NCI-H2081 treated with DMSO at 0.1 percent for 48 hours (cell line): ENCODE measurements around the gene AGAP1.

Experiments
- DNase-seq: peaks from one replicate; lab custom pipeline; 2025; lab: John Stamatoyannopoulos, UW

Gene AGAP1

GRCh38 chr2:235609321-235609720 lies 115.5 kb downstream of the AGAP1 start:
- no peak for DNase-seq

- no peak for DNase-seq
Observed at GRCh38 chr2:235609746-235610145, 115.9 kb downstream of the AGAP1 start.

GRCh38 chr2:235610696-235611257 lies 116.9 kb downstream of the AGAP1 start:
- no peak for DNase-seq

GRCh38 chr2:235611349-235611748 lies 117.5 kb downstream of the AGAP1 start:
- DNase-seq: no peak

GRCh38 chr2:235611756-235612155 lies 117.9 kb downstream of the AGAP1 start:
- DNase-seq: no peak

GRCh38 chr2:235612181-235612950 lies 118.5 kb downstream of the AGAP1 start:
- no peak for DNase-seq

GRCh38 chr2:235613649-235614048 lies 119.8 kb downstream of the AGAP1 start:
- DNase-seq: peak; percentile 46

GRCh38 chr2:235614176-235614860 lies 120.5 kb downstream of the AGAP1 start:
- no peak for DNase-seq

GRCh38 chr2:235614900-235615712 lies 121.3 kb downstream of the AGAP1 start:
- DNase-seq: no peak

GRCh38 chr2:235616885-235617284 lies 123.0 kb downstream of the AGAP1 start:
- no peak for DNase-seq

GRCh38 chr2:235618039-235618438 lies 124.2 kb downstream of the AGAP1 start:
- no peak for DNase-seq

- DNase-seq: no peak
Observed at GRCh38 chr2:235619544-235619943, 125.7 kb downstream of the AGAP1 start.

- no peak for DNase-seq
Observed at GRCh38 chr2:235621736-235622135, 127.9 kb downstream of the AGAP1 start.

- no peak for DNase-seq
Observed at GRCh38 chr2:235623111-235623510, 129.3 kb downstream of the AGAP1 start.

- DNase-seq: no peak
Observed at GRCh38 chr2:235623752-235624151, 129.9 kb downstream of the AGAP1 start.

GRCh38 chr2:235626658-235627057 lies 132.8 kb downstream of the AGAP1 start:
- no peak for DNase-seq

GRCh38 chr2:235627682-235628081 lies 133.8 kb downstream of the AGAP1 start:
- DNase-seq: no peak

GRCh38 chr2:235630718-235631296 lies 137.0 kb downstream of the AGAP1 start:
- no peak for DNase-seq

- no peak for DNase-seq
Observed at GRCh38 chr2:235634435-235635158, 140.8 kb downstream of the AGAP1 start.

- no peak for DNase-seq
Observed at GRCh38 chr2:235636546-235636945, 142.7 kb downstream of the AGAP1 start.

- DNase-seq: no peak
Observed at GRCh38 chr2:235637896-235638295, 144.1 kb downstream of the AGAP1 start.
